Left ventricle myocardium inferior (tissue), 1 donor: ENCODE data around the gene CBLC. TPM values are rescaled to one million over a fixed set of nuclear protein-coding genes. Genes with fewer than 3 reads are reported as not detected.
A peak's percentile ranks its signal among the peaks of the same experiment; 100 is the strongest.

Experiments used
- DNase-seq: peaks from one replicate; pipeline ENCODE4 v3.0.0-alpha.2; 2020
- H3K27ac ChIP-seq: fragments of 200-600 bp; replicated peaks from 2 replicates; pipeline ENCODE4 v1.8.0; 2021
- H3K27me3 ChIP-seq: fragments of 200-600 bp; 2 replicates; pipeline ENCODE4 v1.8.0; 2021; ENCODE audit warnings: low read depth
- H3K36me3 ChIP-seq: fragments of 200-600 bp; 2 replicates; pipeline ENCODE4 v1.8.0; 2021
- H3K4me1 ChIP-seq: fragments of 200-600 bp; 2 replicates; pipeline ENCODE4 v1.8.0; 2021
- H3K4me3 ChIP-seq: fragments of 200-600 bp; 2 replicates; pipeline ENCODE4 v1.8.0; 2021; ENCODE audit warnings: mild to moderate bottlenecking, moderate library complexity
- H3K9me3 ChIP-seq: fragments of 200-600 bp; replicated peaks from 2 replicates; pipeline ENCODE4 v1.8.0; 2021
- CTCF ChIP-seq: fragments of 200-600 bp; IDR thresholded peaks from 2 replicates; pipeline ENCODE4 v1.8.0; 2021; ENCODE audit warnings: antibody characterized with exemption, mild to moderate bottlenecking, borderline replicate concordance
- intact Hi-C: fragments of 100-400 bp; cut with micrococcal nuclease; formaldehyde crosslinking; loops from one replicate; pipeline ENCODE4 v1.11.0; 2022
- total RNA-seq: library from RNA; stranded (reverse); fragmentation: NEBNext Ultra II Directional; extraction: Animal tissue kit (Norgen Biotek cat#: 25700); gene quantifications from one replicate; pipeline ENCODE4 v1.2.1, GENCODE V29; 2021
- donor health status: DM: no; HTN: yes; CAD: no; lungs with severe emphysema.

Gene CBLC
- total RNA-seq, 1 donor from 2014 or later = not detected

- peak; percentile 86 for DNase-seq
- Histone ChIP-seq H3K9me3 (no peaks in the 10 kb centered on the region), H3K4me3 (peak within 1 kb of the TSS; percentile 86), H3K27ac (peak within 1 kb of the TSS; percentile 92), H3K4me1 (peaks cover 45% of the 10 kb centered on the region), H3K36me3 (peaks cover 27% of the 10 kb centered on the region), H3K27me3 (no peaks in the 10 kb centered on the region)
- no peak for TF ChIP-seq CTCF
- intact Hi-C loops = no loop called here
Measured at GRCh38 chr19:44808463-44809371, 31.0 kb downstream of the CBLC start, which contains the start of gene BCAM. BCAM (plus strand) TSS chr19:44809103; CDS start chr19:44809125, 22 bp downstream.

GRCh38 chr19:44809577-44810233 is 32.0 kb downstream of the CBLC start:
- H3K27ac ChIP-seq = peak overlapping the region; percentile 92
- intact Hi-C loops = no loop called here
- H3K9me3 ChIP-seq = no peaks in the 10 kb centered on the region
- no peak for TF ChIP-seq CTCF
- peaks cover 45% of the 10 kb centered on the region for H3K4me1 ChIP-seq
- H3K4me3 ChIP-seq = peak overlapping the region; percentile 86
- no peaks in the 10 kb centered on the region for H3K27me3 ChIP-seq
- DNase-seq = no peak
- H3K36me3 ChIP-seq = peaks cover 37% of the 10 kb centered on the region

GRCh38 chr19:44810234-44811121 is 32.8 kb downstream of the CBLC start:
- H3K4me1 ChIP-seq = peaks cover 45% of the 10 kb centered on the region
- no peak for DNase-seq
- peaks cover 43% of the 10 kb centered on the region for H3K36me3 ChIP-seq
- no peaks in the 10 kb centered on the region for H3K9me3 ChIP-seq
- intact Hi-C loops = no loop called here
- no peaks in the 10 kb centered on the region for H3K27me3 ChIP-seq
- H3K27ac ChIP-seq = peak overlapping the region; percentile 92
- TF ChIP-seq CTCF = no peak
- H3K4me3 ChIP-seq = peak overlapping the region; percentile 86

GRCh38 chr19:44811122-44811419 is 33.4 kb downstream of the CBLC start:
- Histone ChIP-seq H3K27me3 (no peaks in the 10 kb centered on the region), H3K4me1 (peaks cover 45% of the 10 kb centered on the region), H3K36me3 (peaks cover 47% of the 10 kb centered on the region), H3K4me3 (peak overlapping the region; percentile 86), H3K27ac (no peak overlapping the region), H3K9me3 (no peaks in the 10 kb centered on the region)
- DNase-seq = no peak
- intact Hi-C loops = no loop called here
- TF ChIP-seq CTCF = no peak

- TF ChIP-seq CTCF = no peak
- intact Hi-C loops = no loop called here
- no peak overlapping the region for H3K27ac ChIP-seq
- DNase-seq = no peak
- H3K9me3 ChIP-seq = no peaks in the 10 kb centered on the region
- H3K36me3 ChIP-seq = peaks cover 47% of the 10 kb centered on the region
- H3K4me3 ChIP-seq = no peak overlapping the region
- H3K27me3 ChIP-seq = no peaks in the 10 kb centered on the region
- H3K4me1 ChIP-seq = peaks cover 45% of the 10 kb centered on the region
Measured at GRCh38 chr19:44812142-44812718, 34.5 kb downstream of the CBLC start.
